Adipose tissue (tissue), 3 donors: ENCODE data around the gene IRX2. TPM values are rescaled to one million over a fixed set of nuclear protein-coding genes. Genes with fewer than 3 reads are reported as not detected.

ENCODE experiments used
- H3K27ac ChIP-seq: one replicate; pipeline ENCODE4 v1.5.1; 2013; ENCODE audit warnings: low read depth, low read length
- WGBS, 3 donors: extraction: QIAGEN DNeasy Blood & Tissue Kit; methylation state at CpG; one replicate each; pipeline ENCODE4 v1.1.7; 2013; 5-methylcytosine and 5-hydroxymethylcytosine counted together
- polyA plus RNA-seq, 3 donors: library from polyadenylated mRNA; stranded (reverse); fragments of 200-250 nt; gene quantifications; one replicate each; pipeline ENCODE4 v1.2.3, GENCODE V29; 2013
- donor health status: healthy with polysubstance abuse.
- donor health status: Bipolar disorder and iron deficiency.
- donor health status: healthy.

IRX2 gene
- polyA plus RNA-seq, 3 donors = 0.22 to 1.1 (median 0.59) TPM

- WGBS, 3 donors = 9 to 20% (median 12%) methylated on average over 23 of the region's 23 CpGs
- no peak overlapping the region for H3K27ac ChIP-seq
Observed at GRCh38 chr5:2757563-2758351, 6.3 kb upstream of the IRX2 start.

- WGBS, 3 donors = 1 to 2% (median 2%) methylated on average over 70 to 76 of the region's 76 CpGs
- no peak overlapping the region for H3K27ac ChIP-seq
Observed at GRCh38 chr5:2756211-2757152, 5.0 kb upstream of the IRX2 start.

GRCh38 chr5:2755681-2756171, 4.2 kb upstream of the IRX2 start:
- WGBS, 3 donors = 2 to 4% (median 4%) methylated on average over 30 of the region's 30 CpGs
- no peak overlapping the region for H3K27ac ChIP-seq

GRCh38 chr5:2755076-2755680, 3.7 kb upstream of the IRX2 start:
- WGBS, 3 donors = 4 to 5% (median 4%) methylated on average over 56 to 63 of the region's 63 CpGs
- no peak overlapping the region for H3K27ac ChIP-seq

- WGBS, 3 donors = 3 to 10% (median 6%) methylated on average over 27 of the region's 27 CpGs
- H3K27ac ChIP-seq = no peak overlapping the region
Observed at GRCh38 chr5:2754581-2755075, 3.2 kb upstream of the IRX2 start.

GRCh38 chr5:2753452-2754420, 2.3 kb upstream of the IRX2 start:
- 4 to 6% (median 5%) methylated on average over 28 to 29 of the region's 29 CpGs for WGBS, 3 donors
- no peak overlapping the region for H3K27ac ChIP-seq

- 3 to 7% (median 5%) methylated on average over 34 of the region's 34 CpGs for WGBS, 3 donors
- no peak overlapping the region for H3K27ac ChIP-seq
Observed at GRCh38 chr5:2752821-2753439, 1.5 kb upstream of the IRX2 start.

GRCh38 chr5:2752059-2752820, 763 bp upstream of the IRX2 start:
- H3K27ac ChIP-seq = no peak overlapping the region
- WGBS, 3 donors = 2 to 4% (median 2%) methylated on average over 52 to 58 of the region's 58 CpGs

- WGBS, 3 donors = 2 to 3% (median 3%) methylated on average over 73 to 110 of the region's 110 CpGs
- no peak overlapping the region for H3K27ac ChIP-seq
Observed at GRCh38 chr5:2750758-2751464, 566 bp downstream of the IRX2 start.

- 3 to 7% (median 6%) methylated on average over 62 to 63 of the region's 63 CpGs for WGBS, 3 donors
- no peak overlapping the region for H3K27ac ChIP-seq
Observed at GRCh38 chr5:2750026-2750757, 1.3 kb downstream of the IRX2 start.

- WGBS, 3 donors = 7 to 12% (median 11%) methylated on average over 45 of the region's 45 CpGs
- no peak overlapping the region for H3K27ac ChIP-seq
Observed at GRCh38 chr5:2749514-2750025, 1.9 kb downstream of the IRX2 start.

GRCh38 chr5:2748861-2749513, 2.5 kb downstream of the IRX2 start:
- no peak overlapping the region for H3K27ac ChIP-seq
- WGBS, 3 donors = 8 to 14% (median 11%) methylated on average over 63 to 71 of the region's 71 CpGs

- no peak overlapping the region for H3K27ac ChIP-seq
- 3 to 9% (median 6%) methylated on average over 34 to 86 of the region's 86 CpGs for WGBS, 3 donors
Observed at GRCh38 chr5:2748179-2748860, 3.2 kb downstream of the IRX2 start.
